ENCODE measurements around the gene RTTN.
"Not testable (repeated sequence)": the region's sequence is repeated elsewhere in the genome, so short reads cannot be mapped to it uniquely, and the experiment has no call there.

Gene RTTN

DNA sequence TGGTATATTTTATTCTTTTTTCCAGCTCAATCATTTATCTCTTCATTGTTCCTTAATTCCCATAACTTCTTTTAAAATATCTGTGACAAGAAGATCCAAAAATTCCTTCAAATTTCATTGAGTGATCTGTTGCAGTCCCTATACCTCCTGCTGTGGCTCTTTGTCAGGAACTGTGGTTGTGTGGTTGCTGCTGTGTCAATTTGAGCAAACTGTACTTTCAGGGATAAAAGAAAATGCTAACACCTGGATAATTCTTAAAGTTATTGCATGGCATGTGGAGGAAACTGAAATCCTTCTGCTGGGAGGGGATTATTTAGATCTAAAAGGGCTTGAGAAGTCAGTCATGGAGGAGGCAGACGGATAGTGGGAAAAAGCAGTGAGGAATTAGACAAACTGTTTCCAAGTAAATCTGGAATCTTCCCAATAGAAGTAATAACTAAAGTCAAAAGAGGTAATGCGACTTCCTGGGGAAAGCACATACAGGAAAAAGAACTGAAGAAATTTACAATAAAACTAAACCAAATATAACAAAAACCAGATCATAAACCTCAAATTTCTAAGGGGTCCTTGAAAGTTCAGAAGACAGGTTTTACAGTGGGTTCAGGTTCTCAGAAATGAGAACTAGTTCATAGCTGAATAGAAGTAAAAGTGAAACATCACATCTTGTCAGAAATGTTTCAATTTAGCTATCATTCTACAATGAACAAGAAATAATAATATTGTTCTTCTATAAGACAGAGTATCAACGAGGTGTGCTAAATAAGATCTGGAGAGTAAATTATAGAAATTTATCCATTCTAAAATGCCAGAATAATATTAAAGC, 224.3 kb downstream of the RTTN start:
- H3K4me1 ChIP-seq (ENCODE audit: insufficient read depth, low read length), result no peaks in the 10 kb centered on the region
- no peak overlapping the region for H3K9ac ChIP-seq (ENCODE audit: low read depth, low read length)
- no peaks in the 10 kb centered on the region for H4K20me1 ChIP-seq (ENCODE audit: insufficient read depth, low read length)
- H3K79me2 ChIP-seq (ENCODE audit: insufficient read depth, low read length), result no peaks in the 10 kb centered on the region
- H2AFZ ChIP-seq (ENCODE audit: low read depth, low read length), result no peak overlapping the region
- no peak overlapping the region for H3K4me3 ChIP-seq (ENCODE audit: low read depth in 1 of 2, low read length in 2 of 2)
- H3K36me3 ChIP-seq (ENCODE audit: insufficient read depth, low read length), result peaks cover 24% of the 10 kb centered on the region; the same call in 1 of the 2 replicates
- no peak overlapping the region for H3K27ac ChIP-seq (ENCODE audit: low read length)
- H3K4me2 ChIP-seq (ENCODE audit: insufficient read depth, low read length), result no peak overlapping the region
- H3K9me3 ChIP-seq (ENCODE audit: insufficient read depth, low read length, severe bottlenecking), result no peaks in the 10 kb centered on the region
- no peaks in the 10 kb centered on the region for H3K27me3 ChIP-seq (ENCODE audit: insufficient read depth, low read length, poor library complexity)
- ATAC-seq (ENCODE audit: insufficient read depth, low read depth) (no peak), DNase-seq (no peak)
- TF ChIP-seq EZH2 (IDR thresholded peaks at IDR 0.05; ENCODE audit: borderline replicate concordance, low read depth, low read length, severe bottlenecking), result no peak
- TF ChIP-seq, protein P1, sequence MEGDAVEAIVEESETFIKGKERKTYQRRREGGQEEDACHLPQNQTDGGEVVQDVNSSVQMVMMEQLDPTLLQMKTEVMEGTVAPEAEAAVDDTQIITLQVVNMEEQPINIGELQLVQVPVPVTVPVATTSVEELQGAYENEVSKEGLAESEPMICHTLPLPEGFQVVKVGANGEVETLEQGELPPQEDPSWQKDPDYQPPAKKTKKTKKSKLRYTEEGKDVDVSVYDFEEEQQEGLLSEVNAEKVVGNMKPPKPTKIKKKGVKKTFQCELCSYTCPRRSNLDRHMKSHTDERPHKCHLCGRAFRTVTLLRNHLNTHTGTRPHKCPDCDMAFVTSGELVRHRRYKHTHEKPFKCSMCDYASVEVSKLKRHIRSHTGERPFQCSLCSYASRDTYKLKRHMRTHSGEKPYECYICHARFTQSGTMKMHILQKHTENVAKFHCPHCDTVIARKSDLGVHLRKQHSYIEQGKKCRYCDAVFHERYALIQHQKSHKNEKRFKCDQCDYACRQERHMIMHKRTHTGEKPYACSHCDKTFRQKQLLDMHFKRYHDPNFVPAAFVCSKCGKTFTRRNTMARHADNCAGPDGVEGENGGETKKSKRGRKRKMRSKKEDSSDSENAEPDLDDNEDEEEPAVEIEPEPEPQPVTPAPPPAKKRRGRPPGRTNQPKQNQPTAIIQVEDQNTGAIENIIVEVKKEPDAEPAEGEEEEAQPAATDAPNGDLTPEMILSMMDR (IDR thresholded peaks at IDR 0.05; ENCODE audit: borderline replicate concordance, extremely low read depth, low read length, poor library complexity, severe bottlenecking), result no peak

DNA sequence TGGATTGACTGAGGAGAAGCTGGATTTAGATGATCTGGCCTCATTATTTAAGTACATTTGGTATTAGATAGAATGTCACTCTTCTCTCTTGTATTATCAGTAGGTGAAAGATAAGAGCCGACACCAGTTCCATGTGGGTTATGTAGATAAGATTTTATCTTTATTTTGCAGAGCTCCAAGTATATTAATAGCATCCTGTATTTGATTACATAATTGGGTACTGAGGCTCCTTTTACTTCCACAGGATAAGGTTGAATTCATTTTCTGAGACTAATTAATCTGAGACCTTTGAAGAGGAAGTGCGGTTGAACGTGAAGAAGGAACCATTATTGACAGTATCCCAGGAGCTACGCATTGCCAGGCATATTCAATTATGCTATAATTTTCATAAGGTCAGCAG, 225.0 kb downstream of the RTTN start:
- H3K27me3 ChIP-seq (ENCODE audit: insufficient read depth, low read length, poor library complexity), result no peaks in the 10 kb centered on the region
- TF ChIP-seq, protein P1 (IDR thresholded peaks at IDR 0.05; ENCODE audit: borderline replicate concordance, extremely low read depth, low read length, poor library complexity, severe bottlenecking), result no peak
- no peak for TF ChIP-seq EZH2 (IDR thresholded peaks at IDR 0.05; ENCODE audit: borderline replicate concordance, low read depth, low read length, severe bottlenecking)
- no peaks in the 10 kb centered on the region for H3K4me1 ChIP-seq (ENCODE audit: insufficient read depth, low read length)
- H3K9me3 ChIP-seq (ENCODE audit: insufficient read depth, low read length, severe bottlenecking), result no peaks in the 10 kb centered on the region
- no peak overlapping the region for H3K4me3 ChIP-seq (ENCODE audit: low read depth in 1 of 2, low read length in 2 of 2)
- H2AFZ ChIP-seq (ENCODE audit: low read depth, low read length), result no peak overlapping the region
- H3K27ac ChIP-seq (ENCODE audit: low read length), result no peak overlapping the region
- no peak for DNase-seq
- H4K20me1 ChIP-seq (ENCODE audit: insufficient read depth, low read length), result no peaks in the 10 kb centered on the region
- peaks cover 21% of the 10 kb centered on the region; the same call in 1 of the 2 replicates for H3K36me3 ChIP-seq (ENCODE audit: insufficient read depth, low read length)
- no peak overlapping the region for H3K9ac ChIP-seq (ENCODE audit: low read depth, low read length)
- H3K4me2 ChIP-seq (ENCODE audit: insufficient read depth, low read length), result no peak overlapping the region
- ATAC-seq (ENCODE audit: insufficient read depth, low read depth), result no peak
- no peaks in the 10 kb centered on the region for H3K79me2 ChIP-seq (ENCODE audit: insufficient read depth, low read length)

GRCh38 chr18:69978732-69979715, 226.5 kb downstream of the RTTN start:
- DNase-seq, result no peak
- TF ChIP-seq, protein P1 (IDR thresholded peaks at IDR 0.05; ENCODE audit: borderline replicate concordance, extremely low read depth, low read length, poor library complexity, severe bottlenecking), result no peak
- TF ChIP-seq EZH2 (IDR thresholded peaks at IDR 0.05; ENCODE audit: borderline replicate concordance, low read depth, low read length, severe bottlenecking), result no peak
- H3K79me2 ChIP-seq (ENCODE audit: insufficient read depth, low read length), result no peaks in the 10 kb centered on the region
- no peak overlapping the region for H3K9ac ChIP-seq (ENCODE audit: low read depth, low read length)
- H3K36me3 ChIP-seq (ENCODE audit: insufficient read depth, low read length), result peaks cover 14% of the 10 kb centered on the region; the same call in 1 of the 2 replicates
- no peak overlapping the region for H3K4me3 ChIP-seq (ENCODE audit: low read depth in 1 of 2, low read length in 2 of 2)
- no peak overlapping the region for H2AFZ ChIP-seq (ENCODE audit: low read depth, low read length)
- H3K27ac ChIP-seq (ENCODE audit: low read length), result no peak overlapping the region
- no peak; the same call in 2 of the 3 replicates for ATAC-seq (ENCODE audit: insufficient read depth, low read depth)
- H3K4me1 ChIP-seq (ENCODE audit: insufficient read depth, low read length), result no peaks in the 10 kb centered on the region
- no peaks in the 10 kb centered on the region for H3K27me3 ChIP-seq (ENCODE audit: insufficient read depth, low read length, poor library complexity)
- no peaks in the 10 kb centered on the region for H4K20me1 ChIP-seq (ENCODE audit: insufficient read depth, low read length)
- H3K4me2 ChIP-seq (ENCODE audit: insufficient read depth, low read length), result no peak overlapping the region
- H3K9me3 ChIP-seq (ENCODE audit: insufficient read depth, low read length, severe bottlenecking), result no peaks in the 10 kb centered on the region

DNA sequence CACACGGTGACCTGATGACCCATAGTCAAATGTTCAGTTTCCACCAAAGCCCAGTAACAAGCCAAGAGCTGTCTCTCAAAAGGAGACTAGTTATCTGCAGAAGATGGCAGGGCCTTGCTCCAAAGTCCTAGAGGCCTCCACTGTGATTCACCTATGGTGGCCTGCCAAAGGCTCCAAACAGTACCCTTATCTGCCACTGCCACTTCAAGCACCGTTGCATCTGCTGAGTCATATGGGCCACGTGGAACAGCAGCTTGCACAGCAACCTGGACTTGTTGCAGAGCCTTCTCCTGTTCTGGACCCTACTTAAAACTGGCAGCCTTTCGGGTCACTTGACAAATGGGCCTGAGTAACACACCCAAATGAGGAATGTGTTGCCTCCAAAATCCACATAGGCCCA, 230.2 kb downstream of the RTTN start:
- not testable (repeated sequence) for H3K4me2 ChIP-seq (ENCODE audit: insufficient read depth, low read length); H3K4me1 ChIP-seq (ENCODE audit: insufficient read depth, low read length); H3K27me3 ChIP-seq (ENCODE audit: insufficient read depth, low read length, poor library complexity); ATAC-seq (ENCODE audit: insufficient read depth, low read depth); DNase-seq; H3K4me3 ChIP-seq (ENCODE audit: low read depth in 1 of 2, low read length in 2 of 2); H3K27ac ChIP-seq (ENCODE audit: low read length); H2AFZ ChIP-seq (ENCODE audit: low read depth, low read length); H3K79me2 ChIP-seq (ENCODE audit: insufficient read depth, low read length); H4K20me1 ChIP-seq (ENCODE audit: insufficient read depth, low read length); H3K9ac ChIP-seq (ENCODE audit: low read depth, low read length)
- Histone ChIP-seq H3K9me3 (ENCODE audit: insufficient read depth, low read length, severe bottlenecking) (peaks cover 10% of the 10 kb centered on the region), H3K36me3 (ENCODE audit: insufficient read depth, low read length) (0 out of 2 replicates have a peak, but pooled peaks cover 11% of the 10 kb centered on the region)
